GM18907 (cell line): Measurements from ENCODE around the gene LOX.
"Not testable (repeated sequence)": the region's sequence is repeated elsewhere in the genome, so short reads cannot be mapped to it uniquely, and the experiment has no call there.

Source experiments
- ATAC-seq: cut with Tn5 transposase; IDR thresholded peaks from one replicate; pipeline ENCODE4 v1.9.1; 2021; ENCODE audit warnings: mild to moderate bottlenecking, moderate library complexity; ENCODE audit not compliant: unreplicated experiment

The LOX gene

GRCh38 chr5:122099060-122099790, 21.2 kb upstream of the LOX start:
- ATAC-seq: no peak

GRCh38 chr5:122097391-122097790, 19.3 kb upstream of the LOX start:
- ATAC-seq: no peak

GRCh38 chr5:122095158-122095557, 17.1 kb upstream of the LOX start:
- no peak for ATAC-seq

- not testable (repeated sequence) for ATAC-seq
Observed at GRCh38 chr5:122094251-122094650, 16.2 kb upstream of the LOX start.

- no peak for ATAC-seq
Observed at GRCh38 chr5:122093415-122094180, 15.5 kb upstream of the LOX start.

- ATAC-seq: no peak
Observed at GRCh38 chr5:122091936-122092600, 14.0 kb upstream of the LOX start.

- ATAC-seq: no peak
Observed at GRCh38 chr5:122089096-122090013, 11.3 kb upstream of the LOX start.

- no peak for ATAC-seq
Observed at GRCh38 chr5:122085041-122085440, 7.0 kb upstream of the LOX start.

- no peak for ATAC-seq
Observed at GRCh38 chr5:122083535-122083934, 5.5 kb upstream of the LOX start.

GRCh38 chr5:122081541-122081940, 3.5 kb upstream of the LOX start:
- ATAC-seq: no peak

GRCh38 chr5:122077366-122078115, 518 bp downstream of the LOX start:
- peak; percentile 29 for ATAC-seq

- peak; percentile 46 for ATAC-seq
Observed at GRCh38 chr5:122076669-122077365, 1.2 kb downstream of the LOX start.

- no peak for ATAC-seq
Observed at GRCh38 chr5:122076050-122076461, 2.0 kb downstream of the LOX start.

GRCh38 chr5:122073864-122074263, 4.2 kb downstream of the LOX start:
- ATAC-seq: peak; percentile 53

GRCh38 chr5:122073018-122073417, 5.0 kb downstream of the LOX start:
- ATAC-seq: no peak

GRCh38 chr5:122067390-122067789, 10.7 kb downstream of the LOX start:
- no peak for ATAC-seq

- no peak for ATAC-seq
Observed at GRCh38 chr5:122064992-122065391, 13.1 kb downstream of the LOX start.

GRCh38 chr5:122063836-122064235, 14.2 kb downstream of the LOX start:
- no peak for ATAC-seq

- no peak for ATAC-seq
Observed at GRCh38 chr5:122062205-122062604, 15.9 kb downstream of the LOX start.
